Stimulated activated CD8-positive, alpha-beta memory T cell treated with anti-CD3 and anti-CD28 coated beads, Interleukin-7, amount 100 ng/mL, for 1 hour (primary cell): ENCODE measurements around the gene CAMK2G.
"Not testable (repeated sequence)": the region's sequence is repeated elsewhere in the genome, so short reads cannot be mapped to it uniquely, and the experiment has no call there.

Experiments used
- DNase-seq, 2 donors: peaks; one replicate each; pipeline ENCODE4 v3.0.0-alpha.2; 2020; ENCODE audit warnings: low read depth in 2 of 2

CAMK2G gene

DNA sequence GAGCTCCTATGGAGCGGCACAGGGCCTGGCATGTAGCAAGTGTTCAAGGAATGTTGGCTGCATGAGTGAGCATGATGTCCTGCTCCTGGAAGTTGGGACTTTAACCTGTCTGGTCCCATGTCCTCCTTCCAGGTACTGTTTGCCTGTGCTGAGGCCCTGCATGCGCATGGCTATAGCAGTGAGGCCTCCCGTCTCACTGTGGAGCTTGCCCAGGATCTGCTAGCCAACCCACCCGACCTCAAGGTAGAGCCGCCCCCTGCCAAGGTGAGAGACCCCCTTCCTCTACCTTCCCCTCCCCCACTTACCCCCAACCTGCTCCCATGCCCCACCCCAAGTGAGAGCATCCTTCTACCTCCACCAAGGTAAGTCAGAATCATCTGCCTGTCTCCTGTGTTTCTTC, 80.9 kb downstream of the CAMK2G start:
- no peak for DNase-seq

DNA sequence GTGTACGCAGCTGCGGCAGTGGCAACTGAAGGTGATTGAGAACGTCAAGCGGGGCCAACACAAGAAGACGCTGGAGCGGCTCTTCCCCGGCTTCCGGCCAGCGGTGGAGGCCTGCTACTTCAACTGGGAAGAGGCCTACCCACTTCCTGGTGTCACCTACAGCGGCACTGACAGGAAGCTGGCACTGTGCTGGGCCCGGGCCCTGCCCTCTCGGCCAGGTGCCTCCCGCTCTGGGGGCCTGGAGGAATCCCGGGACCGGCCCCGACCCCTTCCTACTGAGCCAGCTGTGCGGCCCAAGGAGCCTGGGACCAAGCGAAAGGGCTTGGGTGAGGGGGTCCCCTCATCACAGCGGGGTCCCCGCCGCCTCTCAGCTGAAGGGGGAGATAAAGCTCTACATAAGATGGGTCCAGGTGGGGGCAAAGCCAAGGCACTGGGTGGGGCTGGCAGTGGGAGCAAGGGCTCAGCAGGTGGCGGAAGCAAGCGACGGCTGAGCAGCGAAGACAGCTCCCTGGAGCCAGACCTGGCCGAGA, 82.4 kb downstream of the CAMK2G start:
- DNase-seq = no peak

DNA sequence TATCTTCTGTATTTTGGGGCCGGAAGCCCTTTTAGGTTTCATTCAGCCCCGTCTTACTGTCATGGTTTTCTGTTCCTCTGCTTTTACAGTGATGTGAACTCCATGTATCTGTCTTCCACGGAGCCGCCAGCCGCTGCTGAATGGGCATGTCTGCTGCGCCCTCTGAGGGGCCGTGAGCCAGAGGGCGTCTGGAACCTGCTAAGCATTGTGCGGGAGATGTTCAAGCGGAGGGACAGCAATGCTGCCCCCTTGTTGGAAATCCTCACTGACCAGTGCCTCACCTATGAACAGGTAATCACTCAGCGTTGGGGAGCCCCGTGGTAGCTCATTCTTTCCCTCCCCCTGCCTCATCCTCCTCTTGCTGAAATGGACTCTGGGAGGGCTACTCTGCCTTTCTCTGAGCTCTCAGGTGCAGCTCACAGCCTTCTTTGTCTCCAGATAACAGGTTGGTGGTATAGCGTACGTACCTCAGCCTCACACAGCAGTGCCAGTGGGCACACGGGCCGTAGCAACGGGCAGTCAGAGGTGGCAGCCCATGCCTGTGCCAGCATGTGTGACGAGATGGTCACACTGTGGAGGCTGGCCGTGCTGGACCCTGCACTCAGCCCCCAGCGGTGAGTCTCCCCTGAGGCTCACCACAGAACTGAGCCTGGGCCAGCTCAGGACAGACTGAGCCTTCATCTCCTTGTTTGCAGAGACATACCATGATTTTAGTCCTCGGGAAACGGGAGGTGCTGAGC, 83.3 kb downstream of the CAMK2G start:
- DNase-seq = no peak

DNA sequence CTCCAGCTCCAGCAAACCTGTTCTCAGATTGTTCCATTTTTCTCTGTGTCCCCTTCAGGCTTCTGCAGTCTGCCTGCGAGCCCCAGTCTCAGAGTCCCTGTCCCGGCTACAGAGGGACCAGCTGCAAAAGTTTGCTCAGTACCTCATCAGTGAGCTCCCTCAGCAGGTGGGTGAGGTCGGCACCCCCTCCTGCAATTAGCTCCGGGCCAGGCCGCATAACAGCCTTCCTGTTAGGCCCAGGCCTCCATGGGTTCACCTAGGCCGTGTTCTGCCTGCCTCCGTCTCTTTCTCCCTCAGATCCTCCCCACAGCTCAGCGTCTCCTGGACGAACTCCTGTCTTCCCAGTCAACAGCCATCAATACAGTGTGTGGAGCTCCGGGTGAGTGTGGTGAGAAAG, 84.7 kb downstream of the CAMK2G start:
- no peak for DNase-seq

DNA sequence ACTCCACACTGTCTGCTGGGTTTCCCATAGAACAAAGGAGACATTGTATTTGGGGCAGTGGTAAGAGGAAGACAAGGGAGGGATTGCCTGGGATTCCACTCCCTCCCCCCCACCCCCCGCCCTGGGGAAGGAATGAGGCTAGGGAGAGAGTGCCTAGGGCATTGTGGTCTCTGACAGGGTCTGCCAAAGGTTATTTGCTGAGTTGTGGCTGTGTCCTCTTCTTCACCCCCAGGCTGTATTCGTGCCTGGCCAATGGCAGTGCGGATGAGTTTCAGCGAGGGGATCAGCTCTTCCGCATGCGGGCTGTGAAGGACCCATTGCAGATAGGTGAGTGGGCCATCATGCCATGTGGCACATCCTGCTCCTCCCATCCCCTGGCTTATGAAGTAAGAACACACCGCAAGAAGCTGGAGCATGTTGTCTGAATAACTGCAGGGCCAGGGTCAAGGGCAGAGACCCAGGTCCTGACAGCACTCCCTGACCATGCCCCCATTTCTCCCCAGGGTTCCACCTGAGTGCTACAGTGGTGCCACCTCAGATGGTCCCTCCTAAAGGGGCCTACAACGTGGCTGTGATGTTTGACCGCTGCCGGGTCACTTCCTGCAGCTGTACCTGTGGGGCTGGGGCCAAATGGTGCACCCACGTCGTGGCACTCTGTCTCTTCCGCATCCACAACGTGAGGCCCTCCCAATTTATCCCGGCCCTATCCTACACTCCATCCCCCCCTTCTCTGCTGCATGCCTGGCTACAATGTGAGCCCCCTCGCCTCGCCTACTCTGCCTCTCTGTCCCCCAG, 85.3 kb downstream of the CAMK2G start:
- no peak for DNase-seq

DNA sequence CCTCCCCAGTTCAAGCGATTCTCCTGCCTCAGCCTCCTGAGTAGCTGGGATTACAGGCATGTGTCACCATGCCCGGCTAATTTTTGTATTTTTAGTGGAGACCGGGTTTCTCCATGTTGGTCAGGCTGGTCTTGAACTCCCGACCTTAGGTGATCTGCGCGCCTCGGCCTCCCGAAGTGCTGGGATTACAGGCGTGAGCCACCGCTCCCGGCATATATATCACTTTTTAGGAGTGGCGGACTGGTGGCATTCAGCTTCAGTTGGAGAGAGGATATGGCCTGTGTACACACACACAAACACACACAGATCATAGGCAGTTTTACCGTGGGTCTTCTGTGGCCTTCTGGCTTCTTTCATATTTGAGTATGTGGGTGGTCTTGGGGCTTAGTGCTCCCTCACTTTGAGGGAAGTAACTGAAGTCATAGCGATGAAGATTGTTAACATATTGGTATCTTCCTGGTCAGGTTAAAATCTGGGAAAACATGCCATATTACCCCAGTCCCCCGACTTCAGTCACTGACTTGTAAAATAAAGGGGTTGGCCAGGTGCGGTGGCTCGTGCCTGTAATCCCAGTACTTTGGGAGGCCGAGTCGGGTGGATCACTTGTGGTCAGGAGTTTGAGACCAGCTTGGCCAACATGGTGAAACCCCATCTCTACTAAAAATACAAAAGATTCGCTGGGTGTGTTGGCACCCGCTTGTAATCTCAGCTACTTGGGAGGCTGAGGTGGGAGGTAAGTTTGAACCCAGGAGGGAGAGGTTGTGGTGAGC, 87.1 kb downstream of the CAMK2G start:
- DNase-seq = not testable (repeated sequence)

DNA sequence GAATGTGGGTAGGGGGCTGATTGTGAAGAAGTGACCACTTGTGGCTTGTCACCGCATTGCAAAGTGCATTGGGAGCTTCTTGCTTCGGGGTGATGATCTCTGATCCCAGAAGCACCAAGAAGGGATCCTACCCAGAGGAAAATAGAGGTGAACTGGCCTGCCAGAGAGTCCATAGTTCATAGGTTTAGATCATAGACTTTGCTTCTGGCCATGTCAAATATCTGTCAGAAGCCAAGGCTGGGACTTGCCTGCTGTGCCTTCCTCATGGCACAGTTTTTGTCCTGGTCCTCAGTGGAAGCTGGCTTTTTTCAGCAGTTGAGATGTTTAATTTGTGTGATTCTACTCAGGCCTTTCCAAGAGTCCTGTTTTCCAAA, 87.9 kb downstream of the CAMK2G start:
- no peak for DNase-seq

DNA sequence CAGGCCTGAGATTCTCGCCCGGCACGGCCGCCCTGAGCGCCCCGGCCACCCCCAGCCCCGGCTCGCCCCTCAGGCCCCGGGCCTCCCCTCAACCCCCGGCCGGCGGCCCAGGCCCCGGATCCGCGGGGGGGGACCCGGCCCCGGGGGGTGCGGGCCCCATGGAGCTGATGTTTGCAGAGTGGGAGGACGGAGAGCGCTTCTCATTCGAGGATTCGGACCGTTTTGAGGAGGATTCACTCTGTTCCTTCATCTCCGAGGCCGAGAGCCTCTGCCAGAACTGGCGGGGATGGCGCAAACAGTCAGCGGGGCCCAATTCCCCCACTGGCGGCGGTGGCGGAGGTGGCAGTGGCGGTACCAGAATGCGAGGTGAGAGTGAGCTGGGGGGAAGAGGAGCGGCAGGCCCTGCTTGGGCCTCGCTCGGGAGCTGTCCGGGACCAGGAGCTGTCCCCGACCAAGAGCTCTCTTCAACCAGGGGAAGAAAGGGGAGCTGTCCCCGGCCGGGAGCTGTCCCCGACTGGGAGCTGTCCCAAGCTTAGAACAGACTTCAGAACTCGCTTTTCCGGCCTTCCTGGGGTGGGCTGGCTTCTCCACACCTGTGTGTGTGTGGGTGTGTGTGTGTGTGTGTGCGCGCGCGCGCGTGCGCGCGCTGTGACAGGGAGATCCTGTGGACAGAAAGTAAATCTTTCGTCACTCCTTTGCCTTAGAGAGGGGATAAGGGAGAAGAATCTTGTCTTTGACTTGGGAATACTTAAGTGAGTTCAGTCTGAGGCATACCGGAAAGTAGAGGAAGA, 88.4 kb downstream of the CAMK2G start:
- peak in 1 of 2 donors; percentile 21 for DNase-seq

DNA sequence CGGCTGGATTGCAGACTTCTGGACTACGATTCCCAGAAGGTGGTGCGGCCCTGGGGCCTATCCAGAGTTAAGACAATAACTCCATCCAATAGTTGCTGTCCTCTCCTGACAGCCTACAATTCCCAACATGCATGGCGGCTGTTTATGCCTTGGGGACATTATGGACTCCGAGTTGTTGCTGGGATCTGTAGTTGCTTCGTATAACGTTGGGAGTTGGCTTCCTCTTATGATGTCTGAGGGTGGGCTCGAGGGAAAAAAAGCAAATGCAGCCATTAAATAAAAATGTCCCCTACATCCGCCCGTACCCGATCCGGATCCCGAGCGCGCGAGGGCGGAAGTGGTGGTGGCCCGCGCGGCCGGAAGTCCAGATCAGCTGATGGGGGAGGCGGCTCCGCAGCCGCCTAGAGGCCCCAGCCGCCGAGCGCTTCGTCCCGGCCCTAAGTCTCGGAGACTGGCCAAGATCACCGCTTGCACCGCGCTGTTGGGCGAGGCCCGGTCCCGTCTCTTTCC, 89.1 kb downstream of the CAMK2G start, which contains the start of gene ZSWIM8:
Gene ZSWIM8, plus strand, starts transcription at position 396 of the 510 bp plus-strand sequence. CDS start 273 bp downstream, outside the sequence.
- DNase-seq = peak; percentile 73 to 75

DNA sequence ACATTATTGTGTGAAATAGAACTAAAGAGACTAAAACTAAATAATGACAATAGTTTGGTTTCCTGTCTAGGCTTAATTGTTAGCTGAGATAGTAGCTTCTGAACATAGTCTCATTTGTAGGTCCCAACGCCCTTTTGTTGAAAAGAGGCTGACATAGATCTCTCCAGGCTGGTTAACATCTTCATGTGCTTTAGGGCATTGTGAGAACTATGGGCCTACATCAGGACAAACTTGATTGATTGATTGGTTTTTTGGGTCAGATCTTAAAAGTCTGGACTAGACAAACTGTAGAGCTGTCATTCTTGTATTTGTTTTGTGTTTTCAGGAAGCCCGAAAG, 91.6 kb downstream of the CAMK2G start:
- DNase-seq = no peak

DNA sequence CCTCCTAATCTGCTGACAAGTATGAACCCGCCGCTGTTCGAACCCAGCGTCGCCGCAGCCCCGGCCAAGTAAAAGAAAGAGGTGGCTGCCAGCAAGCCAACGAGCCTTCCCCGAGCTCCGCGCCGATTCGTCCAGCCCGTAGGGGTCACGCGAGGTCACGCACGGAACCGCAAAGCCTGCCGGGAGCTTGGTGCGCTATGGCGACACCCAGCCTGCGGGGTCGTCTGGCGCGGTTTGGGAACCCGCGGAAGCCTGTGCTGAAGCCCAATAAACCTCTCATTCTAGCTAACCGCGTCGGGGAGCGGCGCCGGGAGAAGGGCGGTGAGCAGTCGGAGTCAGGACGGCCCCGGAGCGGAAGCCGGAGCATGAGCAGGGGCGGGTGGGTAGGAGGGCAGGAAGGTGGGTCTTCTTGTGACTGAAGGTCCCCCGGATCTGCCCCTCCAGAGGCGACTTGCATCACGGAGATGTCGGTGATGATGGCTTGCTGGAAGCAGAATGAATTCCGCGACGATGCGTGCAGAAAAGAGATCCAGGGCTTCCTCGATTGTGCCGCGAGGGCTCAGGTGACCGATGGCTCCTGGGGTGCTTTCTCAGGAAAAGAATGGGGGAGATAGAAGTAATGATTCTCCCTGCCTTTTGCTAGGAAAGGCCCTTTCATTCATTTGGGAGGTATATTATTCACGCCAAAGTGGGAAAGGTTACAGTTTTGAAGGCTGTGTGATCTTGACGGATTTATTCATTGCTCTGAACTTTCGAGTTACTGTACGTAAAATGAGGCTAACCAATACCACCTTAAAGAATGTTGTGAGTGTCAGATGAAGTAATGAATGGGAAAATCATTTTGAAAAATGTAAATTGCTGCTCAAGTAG, 92.2 kb downstream of the CAMK2G start, which contains the start of gene CHCHD1:
Gene CHCHD1, plus strand, starts transcription at position 170 of the 870 bp plus-strand sequence. Its CDS starts 28 bp downstream, at position 198.
- DNase-seq = peak; percentile 75 to 85

DNA sequence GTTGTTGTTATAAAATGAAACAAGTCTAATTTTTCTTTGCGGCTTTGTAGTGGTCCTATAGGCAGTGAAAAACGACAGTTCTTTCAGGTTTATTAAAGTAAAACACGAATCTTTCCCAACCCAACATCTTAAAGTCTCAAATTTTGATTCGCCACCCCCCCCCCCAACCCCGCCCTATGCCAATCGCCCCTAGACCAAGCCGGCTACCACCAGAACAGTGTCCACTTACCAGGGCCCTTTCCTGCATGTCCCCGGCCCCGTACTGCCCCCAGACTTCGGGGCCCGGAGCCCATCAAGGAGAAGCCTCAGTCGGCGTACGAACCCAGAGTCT, 92.8 kb downstream of the CAMK2G start:
- no peak for DNase-seq

DNA sequence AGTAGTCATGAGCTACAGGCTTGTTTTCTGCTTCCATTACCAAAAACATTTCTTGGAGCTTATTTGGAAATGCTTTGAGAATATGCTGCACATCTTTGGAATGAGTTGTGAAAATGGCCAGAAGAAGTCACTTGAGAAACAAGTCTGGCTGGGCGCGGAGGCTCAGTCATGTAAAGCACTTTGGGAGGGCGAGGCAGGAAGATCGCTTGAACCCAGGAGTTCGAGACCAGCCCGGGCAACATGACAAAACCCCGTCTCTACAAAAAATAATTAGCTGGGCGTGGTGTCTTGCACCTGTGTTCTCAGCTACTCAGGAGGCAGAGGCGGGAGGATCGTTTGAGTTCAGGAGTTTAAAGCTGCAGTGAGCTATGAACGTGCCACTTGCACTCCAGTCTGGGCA, 93.4 kb downstream of the CAMK2G start:
- DNase-seq = no peak

DNA sequence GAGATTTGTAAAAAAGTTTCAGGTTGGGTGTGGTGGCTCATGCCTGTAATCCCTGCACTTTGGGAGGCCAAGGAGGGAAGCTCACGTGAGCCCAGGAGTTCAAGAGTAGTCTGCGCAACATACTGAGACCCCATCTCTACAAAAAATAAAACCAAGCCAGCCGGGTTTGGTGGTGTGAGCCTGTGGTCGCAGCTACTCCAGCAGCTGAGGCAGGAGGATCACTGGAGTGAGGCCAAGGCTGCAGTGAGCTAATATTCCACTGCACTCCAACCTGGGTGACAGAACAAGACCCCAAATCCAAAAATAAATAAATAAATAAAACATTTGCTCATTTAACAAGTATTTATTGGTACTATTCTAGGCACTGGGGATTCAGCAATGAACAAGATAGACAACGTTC, 94.1 kb downstream of the CAMK2G start:
- DNase-seq = no peak

DNA sequence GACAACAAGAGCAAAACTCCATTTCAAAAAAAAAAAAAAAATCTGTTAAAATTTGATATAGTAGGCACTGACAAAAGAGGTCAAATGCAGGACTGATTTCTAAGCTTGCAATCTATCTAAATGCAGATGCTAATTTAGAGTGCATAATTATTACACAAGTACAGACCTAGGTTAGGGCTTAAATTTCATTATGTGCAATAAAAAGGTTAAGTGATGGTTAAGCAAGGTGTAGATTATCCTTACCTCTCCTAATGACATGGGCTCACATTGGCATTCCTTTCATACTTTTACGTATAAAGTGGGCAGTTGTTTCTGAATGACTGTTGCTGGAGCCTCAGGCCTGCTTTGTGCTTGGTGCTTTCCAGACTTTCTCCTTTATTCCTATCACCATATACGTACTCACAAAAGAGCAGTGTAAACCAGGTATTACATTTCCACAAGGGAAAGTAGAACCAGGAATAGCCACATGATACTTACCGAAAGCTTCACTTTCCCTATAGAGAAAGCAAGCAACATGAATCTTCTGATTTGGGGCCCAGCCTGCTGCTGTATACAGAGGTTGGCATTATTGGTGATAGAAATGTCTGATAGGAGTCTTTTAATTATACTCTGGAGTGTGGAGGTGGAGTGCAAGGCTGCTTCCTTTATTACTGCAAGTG, 94.7 kb downstream of the CAMK2G start:
- no peak for DNase-seq

DNA sequence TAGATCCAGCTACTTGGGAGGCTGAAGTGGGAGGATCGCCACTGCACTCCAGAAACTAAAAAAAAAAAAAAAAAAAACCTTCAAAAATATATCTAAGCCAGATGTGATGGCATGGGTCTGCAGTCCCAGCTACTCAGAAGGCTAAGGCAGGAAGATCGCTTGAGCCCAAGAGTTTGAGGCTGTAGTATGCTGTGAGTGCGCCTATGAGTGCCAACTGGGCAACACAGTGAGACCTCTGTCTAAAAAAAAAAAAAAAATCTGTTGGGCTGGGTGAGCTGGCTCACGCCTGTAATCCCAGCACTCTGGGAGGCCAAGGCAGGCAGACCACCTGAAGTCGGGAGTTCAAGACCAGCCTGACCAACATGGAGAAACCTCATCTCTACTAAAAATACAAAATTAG, 95.3 kb downstream of the CAMK2G start:
- no peak for DNase-seq

DNA sequence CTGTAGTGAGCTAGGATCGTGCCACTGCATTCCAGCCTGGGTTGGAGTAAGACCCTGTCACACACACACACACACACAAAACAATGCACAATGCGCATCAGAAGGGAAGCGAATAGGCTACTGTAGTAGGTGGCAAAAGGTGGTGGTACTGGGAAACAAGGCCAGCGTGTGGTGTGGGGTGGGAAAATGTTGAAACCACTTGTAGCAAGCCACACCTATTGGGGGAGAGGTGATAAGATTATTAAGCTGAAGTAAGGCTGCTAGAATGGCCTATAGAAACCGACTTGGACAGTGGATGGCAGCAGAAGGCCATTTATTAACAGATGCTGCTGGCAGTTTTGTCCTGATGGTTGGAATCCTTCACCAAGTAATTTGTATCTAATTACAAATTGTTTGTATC, 99.7 kb downstream of the CAMK2G start:
- no peak for DNase-seq

DNA sequence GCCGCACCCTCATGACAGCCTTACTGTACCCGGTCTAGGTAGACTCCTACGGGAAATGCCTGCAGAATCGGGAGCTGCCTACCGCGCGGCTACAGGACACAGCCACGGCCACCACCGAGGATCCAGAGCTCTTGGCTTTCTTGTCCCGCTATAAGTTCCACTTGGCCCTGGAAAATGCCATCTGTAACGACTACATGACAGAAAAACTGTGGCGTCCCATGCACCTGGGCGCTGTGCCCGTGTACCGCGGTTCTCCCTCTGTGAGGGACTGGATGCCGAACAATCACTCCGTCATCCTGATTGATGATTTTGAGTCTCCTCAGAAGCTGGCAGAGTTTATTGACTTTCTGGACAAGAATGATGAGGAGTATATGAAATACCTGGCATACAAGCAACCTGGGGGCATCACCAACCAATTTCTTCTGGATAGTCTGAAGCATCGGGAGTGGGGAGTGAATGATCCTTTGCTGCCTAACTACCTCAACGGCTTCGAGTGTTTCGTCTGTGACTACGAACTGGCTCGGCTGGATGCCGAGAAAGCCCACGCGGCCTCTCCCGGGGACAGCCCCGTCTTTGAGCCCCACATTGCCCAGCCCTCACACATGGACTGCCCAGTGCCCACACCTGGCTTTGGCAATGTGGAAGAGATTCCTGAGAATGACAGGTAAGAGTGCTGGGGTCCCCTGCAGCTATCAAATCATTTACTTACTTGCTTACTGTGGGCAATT, 101.0 kb downstream of the CAMK2G start:
- no peak for DNase-seq
